HTR-8/SVneo (cell line): ENCODE results near the gene MPPED2.

Source experiments
- DNase-seq: peaks from one replicate; pipeline ENCODE4 v3.0.0; 2011; ENCODE audit warnings: low spot score, mixed read lengths; ENCODE audit not compliant: insufficient read length
- FAIRE-seq: peaks from 2 replicates; lab custom pipeline; 2011; peaks lifted over from hg19 to GRCh38; lab: Jason Lieb, UNC

MPPED2 gene

GRCh38 chr11:30429550-30429949, 156.6 kb downstream of the MPPED2 start:
- no peak for FAIRE-seq
- DNase-seq: no peak

GRCh38 chr11:30426781-30427180, 159.4 kb downstream of the MPPED2 start:
- no peak for FAIRE-seq

GRCh38 chr11:30424844-30425243, 161.3 kb downstream of the MPPED2 start:
- FAIRE-seq (no peak), DNase-seq (no peak)

More at GRCh38 chr11:30426781-30427180, 159.4 kb downstream of the MPPED2 start:
- no peak for DNase-seq

- FAIRE-seq: no peak
- DNase-seq: no peak
These were observed 161.8 kb downstream of the MPPED2 start for GRCh38 chr11:30424321-30424720.

- DNase-seq: no peak
- FAIRE-seq: no peak
These were observed 162.3 kb downstream of the MPPED2 start for GRCh38 chr11:30423886-30424285.

GRCh38 chr11:30423279-30423648, 162.9 kb downstream of the MPPED2 start:
- DNase-seq (no peak), FAIRE-seq (no peak)

- FAIRE-seq: no peak
- no peak for DNase-seq
These were observed 163.5 kb downstream of the MPPED2 start for GRCh38 chr11:30422447-30423278.

GRCh38 chr11:30420233-30420787, 165.8 kb downstream of the MPPED2 start:
- FAIRE-seq (no peak), DNase-seq (no peak)

- FAIRE-seq: no peak
These were observed 171.3 kb downstream of the MPPED2 start for GRCh38 chr11:30414806-30415205.

GRCh38 chr11:30414244-30414643, 171.9 kb downstream of the MPPED2 start:
- DNase-seq (no peak), FAIRE-seq (no peak)

More at GRCh38 chr11:30414806-30415205, 171.3 kb downstream of the MPPED2 start:
- DNase-seq: no peak

GRCh38 chr11:30412509-30412908, 173.6 kb downstream of the MPPED2 start:
- DNase-seq: no peak
- FAIRE-seq: no peak

- FAIRE-seq (no peak), DNase-seq (no peak)
These were observed 174.8 kb downstream of the MPPED2 start for GRCh38 chr11:30411383-30411782.

- FAIRE-seq (no peak), DNase-seq (no peak)
These were observed 179.0 kb downstream of the MPPED2 start for GRCh38 chr11:30406978-30407762.

GRCh38 chr11:30405385-30405784, 180.8 kb downstream of the MPPED2 start:
- DNase-seq: no peak
- FAIRE-seq: no peak

GRCh38 chr11:30404136-30404535, 182.0 kb downstream of the MPPED2 start:
- DNase-seq (no peak), FAIRE-seq (no peak)

GRCh38 chr11:30395751-30396150, 190.4 kb downstream of the MPPED2 start:
- DNase-seq: no peak
- FAIRE-seq: no peak

GRCh38 chr11:30393012-30393411, 193.1 kb downstream of the MPPED2 start:
- DNase-seq (no peak), FAIRE-seq (no peak)

- FAIRE-seq: no peak
- DNase-seq: no peak
These were observed 193.8 kb downstream of the MPPED2 start for GRCh38 chr11:30392221-30392784.

- DNase-seq (no peak), FAIRE-seq (no peak)
These were observed 197.2 kb downstream of the MPPED2 start for GRCh38 chr11:30388957-30389356.
